Embryonic facial prominence (tissue), 1 donor: Measurements from ENCODE around the gene EIF6.

Experiments used
- DNase-seq: peaks from one replicate; pipeline ENCODE4 v3.0.0-alpha.2; 2016; ENCODE audit errors: extremely low spot score

The EIF6 gene

DNA sequence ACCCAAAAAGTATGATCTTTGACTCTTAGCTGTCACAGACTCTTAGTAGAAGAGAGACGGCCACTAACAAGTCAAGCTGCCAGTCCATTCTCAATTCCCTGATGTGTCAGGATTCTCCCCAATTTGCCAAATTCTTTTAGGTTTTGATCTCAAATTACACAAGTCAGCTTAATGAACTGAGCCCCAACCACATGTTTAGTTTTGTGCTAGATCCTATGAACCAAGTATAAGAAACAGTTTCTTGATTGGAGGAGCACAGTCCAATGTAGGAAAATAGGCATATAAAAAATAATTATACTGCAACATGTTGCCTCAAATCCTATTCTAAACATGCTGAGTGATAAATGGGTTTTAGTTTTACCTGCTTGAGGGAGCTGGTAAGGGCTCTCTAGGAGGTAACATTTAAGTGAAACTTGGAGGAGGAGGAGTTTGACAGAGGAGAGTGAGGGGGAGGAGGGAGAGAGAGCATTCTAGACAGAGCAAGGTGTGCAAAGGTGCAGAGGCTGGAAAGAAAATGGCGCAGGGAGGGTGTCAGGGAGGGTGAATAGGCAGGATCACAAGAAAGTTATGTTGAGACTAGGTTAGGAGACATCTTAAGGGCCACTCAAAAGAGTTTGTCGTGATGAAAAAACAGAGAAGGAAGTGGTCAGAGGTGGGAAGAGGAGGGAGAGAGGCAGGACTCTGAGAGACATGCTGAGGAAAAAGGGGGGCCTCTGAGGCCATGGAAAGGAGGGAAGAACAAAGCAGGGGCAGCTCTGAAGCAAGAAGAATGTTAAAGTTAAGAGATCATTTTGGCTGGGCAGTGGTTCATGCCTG, 30.5 kb upstream of the EIF6 start:
- no peak for DNase-seq

- no peak for DNase-seq
Observed at GRCh38 chr20:35312318-35312717, 27.7 kb upstream of the EIF6 start.

- DNase-seq: no peak
Observed at GRCh38 chr20:35311822-35312221, 27.2 kb upstream of the EIF6 start.

GRCh38 chr20:35311409-35311808, 26.8 kb upstream of the EIF6 start:
- no peak for DNase-seq

- no peak for DNase-seq
Observed at GRCh38 chr20:35307666-35308653, 23.4 kb upstream of the EIF6 start.

DNA sequence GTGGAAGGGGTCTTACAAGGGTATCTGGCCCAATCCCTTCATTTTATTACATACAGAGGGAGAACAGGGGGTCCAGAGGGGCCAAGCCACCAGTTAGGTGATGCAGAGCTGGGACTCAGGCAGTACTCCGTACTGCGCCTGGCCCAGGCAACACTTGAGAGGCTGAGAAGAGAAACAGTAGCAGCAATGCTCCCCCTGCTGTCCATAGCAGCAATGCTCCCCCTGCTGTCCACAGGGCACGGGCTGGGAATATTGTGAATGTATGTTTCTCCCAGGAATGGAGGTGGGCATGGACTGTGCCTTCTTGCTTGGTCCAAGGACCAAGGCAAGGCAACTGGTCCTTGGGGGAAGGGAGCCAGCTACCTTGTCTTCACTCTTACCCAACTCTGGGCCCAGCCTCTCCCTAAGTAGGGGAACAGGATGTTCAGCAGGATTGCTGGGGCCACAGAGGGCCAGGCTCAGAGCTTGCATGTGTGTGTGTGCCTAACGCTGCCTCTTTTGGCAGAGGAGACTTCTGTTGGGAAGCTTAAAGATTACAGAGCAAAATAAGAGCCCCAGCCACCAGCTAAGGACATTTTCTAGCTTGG, 22.5 kb upstream of the EIF6 start:
- no peak for DNase-seq

- DNase-seq: no peak
Observed at GRCh38 chr20:35305682-35306556, 21.3 kb upstream of the EIF6 start.

- no peak for DNase-seq
Observed at GRCh38 chr20:35304956-35305355, 20.4 kb upstream of the EIF6 start.

DNA sequence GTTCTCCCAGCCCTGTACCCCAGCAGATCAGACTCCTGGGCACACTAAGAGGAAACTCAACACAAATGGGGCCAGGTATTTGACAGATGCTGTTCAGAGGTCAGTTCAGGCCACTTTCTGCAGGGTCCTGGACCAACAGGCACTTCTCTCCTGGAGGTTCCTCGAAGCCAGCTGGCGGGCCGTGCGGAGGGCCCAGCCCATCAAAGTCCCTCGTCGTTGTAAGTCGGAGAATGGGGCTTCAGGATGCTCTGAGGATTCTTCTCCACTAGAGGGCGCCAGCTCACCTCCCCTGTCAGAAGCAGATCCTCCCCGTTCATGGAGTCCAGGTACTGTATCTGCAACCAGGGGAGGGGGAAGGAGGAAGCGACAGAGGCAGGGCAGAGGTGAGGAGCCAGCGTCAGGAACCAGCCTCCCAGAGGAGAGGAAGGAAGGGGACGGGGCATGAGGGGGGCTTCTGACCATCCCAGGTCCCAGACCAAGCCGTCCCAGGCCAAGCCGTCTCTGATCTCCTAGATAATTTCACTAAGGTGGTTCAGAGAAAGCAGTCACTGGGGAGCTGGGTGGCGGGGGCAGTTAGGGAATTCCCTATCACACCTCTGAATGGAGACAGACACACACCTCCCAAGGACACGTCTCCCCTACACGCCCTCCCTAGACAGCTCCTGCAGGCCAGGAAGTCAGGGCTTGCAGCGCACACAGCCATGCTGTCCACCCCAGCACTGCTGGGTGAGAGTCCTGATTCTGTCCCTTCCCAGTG, 19.3 kb upstream of the EIF6 start:
- peak; percentile 73 for DNase-seq

DNA sequence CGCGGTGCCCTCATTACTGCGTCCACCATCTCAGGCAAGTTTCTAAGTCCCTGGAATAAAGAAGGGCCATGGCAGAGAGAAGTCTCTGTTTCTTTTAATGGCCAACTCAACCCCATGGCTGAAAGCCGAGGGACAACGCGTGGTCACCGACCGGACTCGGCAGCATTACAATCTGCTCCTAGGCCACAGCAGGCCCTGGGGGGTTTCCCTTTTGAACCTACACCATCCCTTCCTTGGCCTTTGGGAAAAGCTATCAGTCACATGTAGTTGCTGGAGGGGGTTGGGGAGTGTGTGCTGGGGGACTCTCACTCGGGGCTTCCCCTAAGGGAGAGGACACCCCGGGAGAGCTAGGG, 18.8 kb upstream of the EIF6 start:
- no peak for DNase-seq

DNA sequence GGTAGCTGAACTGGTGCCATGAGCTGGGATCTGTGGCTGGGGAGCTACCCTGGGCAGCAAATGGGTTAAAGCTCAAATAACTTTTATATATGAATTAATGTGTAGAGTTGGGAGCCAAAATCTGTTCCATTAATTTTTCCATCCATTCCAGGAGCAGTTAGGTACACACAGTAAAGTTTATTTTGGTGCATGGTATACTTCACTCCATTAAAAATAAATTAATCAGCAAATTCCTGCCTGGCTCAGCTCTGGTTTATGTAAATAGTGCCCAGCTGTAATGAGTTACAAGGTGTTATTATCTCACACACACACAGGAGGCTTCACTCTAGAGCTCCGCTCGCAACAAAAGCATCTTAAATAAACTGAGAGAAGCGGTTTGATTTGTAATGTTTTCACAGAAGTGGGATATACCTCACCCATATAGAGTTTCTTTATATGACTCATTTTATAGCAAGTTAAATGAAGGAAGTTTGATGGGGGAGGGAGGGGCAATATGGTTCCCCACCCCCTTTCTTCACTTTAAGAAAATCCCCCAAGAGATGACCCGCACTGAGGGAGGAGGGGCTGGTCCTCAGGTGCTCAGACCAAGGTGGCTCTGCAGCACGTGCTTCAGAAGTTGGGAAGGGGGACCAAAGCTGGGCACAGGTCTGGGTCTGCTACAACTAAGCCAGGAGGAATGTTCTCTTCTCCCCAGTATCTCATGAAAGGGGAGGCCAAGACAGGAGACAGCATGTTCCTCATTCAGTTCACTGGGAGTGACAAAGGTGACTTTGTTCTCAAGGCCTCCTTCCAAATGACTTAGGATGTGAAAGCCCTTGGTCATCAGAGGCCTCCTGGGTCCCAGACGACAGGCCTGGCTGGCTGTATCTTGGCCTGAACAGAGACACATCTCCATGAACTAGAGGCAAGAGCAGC, 18.1 kb upstream of the EIF6 start:
- DNase-seq: no peak

GRCh38 chr20:35301426-35301825, 16.9 kb upstream of the EIF6 start:
- DNase-seq: no peak

GRCh38 chr20:35300469-35301262, 16.1 kb upstream of the EIF6 start:
- no peak for DNase-seq

DNA sequence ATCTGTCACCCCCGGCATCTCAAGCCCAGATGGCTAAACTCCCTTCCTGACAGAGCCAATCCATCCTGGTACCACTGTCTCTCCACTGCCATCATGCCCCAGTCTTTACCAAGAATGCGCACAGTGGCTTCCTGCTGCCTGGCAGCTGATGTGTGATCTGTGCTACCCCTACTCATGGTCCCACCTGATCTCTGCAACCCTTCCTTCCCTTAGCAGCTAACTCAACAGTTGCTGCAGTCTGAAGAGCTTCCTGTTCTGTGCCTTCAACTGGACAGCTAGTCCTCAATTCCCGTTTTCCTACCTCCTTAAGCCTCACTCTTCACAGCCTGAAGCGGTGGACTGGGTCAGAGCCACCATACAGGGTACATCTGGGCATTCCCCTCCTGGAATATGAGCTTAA, 15.2 kb upstream of the EIF6 start:
- DNase-seq: no peak

DNA sequence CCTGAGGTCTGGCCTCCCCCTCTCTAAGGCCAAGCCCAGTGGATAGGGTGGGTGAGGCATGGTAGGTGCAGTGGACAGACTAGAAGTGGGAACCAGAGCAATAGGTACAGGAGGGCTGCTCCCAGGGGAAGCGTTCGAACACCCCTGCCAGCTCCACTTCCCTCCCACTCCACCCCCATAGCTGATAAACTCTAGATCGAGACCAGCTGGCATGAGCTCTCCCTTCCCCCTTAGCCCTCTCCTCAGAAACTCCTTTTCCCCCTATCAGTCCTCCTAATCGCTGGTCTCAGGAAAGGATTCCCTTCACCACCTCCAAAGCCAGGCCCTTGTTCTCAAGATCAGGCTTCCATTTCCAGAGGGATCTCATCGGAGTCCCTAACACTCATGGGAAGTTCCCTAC, 13.7 kb upstream of the EIF6 start:
- no peak for DNase-seq

DNA sequence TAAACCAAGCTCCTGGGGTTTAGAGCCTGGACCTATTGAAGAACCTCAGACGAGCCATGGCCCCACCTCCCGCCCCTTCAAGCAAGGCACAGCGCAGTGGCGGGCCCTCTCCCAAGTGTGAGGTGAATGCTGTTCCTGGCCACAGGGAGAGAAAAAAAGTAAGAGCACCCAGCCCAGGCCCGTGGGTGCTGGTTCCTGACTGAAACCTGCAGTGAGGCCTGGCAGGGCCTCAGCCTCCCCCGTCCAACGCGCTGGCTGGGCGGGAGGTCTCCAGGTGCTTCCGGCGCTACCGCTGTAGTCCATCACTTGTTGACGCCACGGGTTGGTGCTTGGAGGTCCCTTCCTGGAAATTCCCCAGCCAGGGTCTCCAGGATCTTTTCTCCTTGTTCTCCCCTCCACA, 13.2 kb upstream of the EIF6 start:
- DNase-seq: no peak

GRCh38 chr20:35297155-35297554, 12.6 kb upstream of the EIF6 start:
- DNase-seq: no peak

GRCh38 chr20:35296101-35296554, 11.6 kb upstream of the EIF6 start:
- DNase-seq: no peak

- no peak for DNase-seq
Observed at GRCh38 chr20:35295674-35296073, 11.1 kb upstream of the EIF6 start.
